ENCODE results near the gene PTPA.

The PTPA gene

DNA sequence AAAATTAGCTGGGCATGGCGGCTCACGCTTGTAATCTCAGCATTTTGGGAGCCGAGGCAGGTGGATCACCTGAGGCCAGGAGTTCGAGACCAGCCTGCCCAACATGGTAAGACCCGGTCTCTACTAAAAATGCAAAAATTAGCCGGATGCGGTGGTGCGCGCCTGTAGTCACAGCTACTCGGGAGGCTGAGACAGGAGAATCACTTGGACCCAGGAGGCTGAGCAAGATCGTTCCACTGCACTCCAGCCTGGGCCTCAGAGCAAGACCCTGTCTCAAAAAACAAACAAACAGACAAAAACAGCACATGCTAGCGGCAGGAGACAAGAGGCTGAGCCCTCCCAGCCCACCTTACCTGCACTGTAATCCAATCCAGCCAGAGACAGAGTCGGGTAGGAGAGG lies 31.4 kb upstream of the PTPA start:
- Histone ChIP-seq H3K4me2 (ENCODE audit: low read depth, low read length) (peak overlapping the region; percentile 96), H3K9me3 (replicated peaks; ENCODE audit: insufficient read depth, low read length) (no peaks in the 10 kb centered on the region), H3K9ac (ENCODE audit: low read length) (no peak overlapping the region; the same call in 1 of the 2 replicates), H3K9me2 (replicated peaks; ENCODE audit: insufficient read depth, low read length) (no peaks in the 10 kb centered on the region), H3K4me1 (ENCODE audit: low read length) (peaks cover 11% of the 10 kb centered on the region), H3K4me3 (ENCODE audit: low read length) (peak overlapping the region; percentile 94), H4K20me1 (ENCODE audit: insufficient read depth, low read length) (no peaks in the 10 kb centered on the region), H2AFZ (ENCODE audit: low read length) (peak overlapping the region; percentile 90), H3K27ac (ENCODE audit: low read length) (no peak overlapping the region), H3K79me2 (ENCODE audit: low read length) (peaks cover 36% of the 10 kb centered on the region), H3K36me3 (replicated peaks; ENCODE audit: insufficient read depth, low read length) (no peaks in the 10 kb centered on the region), H3F3A (ENCODE audit: insufficient read depth, low read length) (no peaks in the 10 kb centered on the region), H3K27me3 (replicated peaks; ENCODE audit: insufficient read depth, low read length) (no peaks in the 10 kb centered on the region)
- TF ChIP-seq EZH2 (optimal IDR thresholded peaks at IDR 0.05; ENCODE audit: low read depth, low read length) (no peak), EZH2phosphoT487 (IDR thresholded peaks at IDR 0.05; ENCODE audit: low read length) (no peak)
- TF ChIP-seq, protein P1, sequence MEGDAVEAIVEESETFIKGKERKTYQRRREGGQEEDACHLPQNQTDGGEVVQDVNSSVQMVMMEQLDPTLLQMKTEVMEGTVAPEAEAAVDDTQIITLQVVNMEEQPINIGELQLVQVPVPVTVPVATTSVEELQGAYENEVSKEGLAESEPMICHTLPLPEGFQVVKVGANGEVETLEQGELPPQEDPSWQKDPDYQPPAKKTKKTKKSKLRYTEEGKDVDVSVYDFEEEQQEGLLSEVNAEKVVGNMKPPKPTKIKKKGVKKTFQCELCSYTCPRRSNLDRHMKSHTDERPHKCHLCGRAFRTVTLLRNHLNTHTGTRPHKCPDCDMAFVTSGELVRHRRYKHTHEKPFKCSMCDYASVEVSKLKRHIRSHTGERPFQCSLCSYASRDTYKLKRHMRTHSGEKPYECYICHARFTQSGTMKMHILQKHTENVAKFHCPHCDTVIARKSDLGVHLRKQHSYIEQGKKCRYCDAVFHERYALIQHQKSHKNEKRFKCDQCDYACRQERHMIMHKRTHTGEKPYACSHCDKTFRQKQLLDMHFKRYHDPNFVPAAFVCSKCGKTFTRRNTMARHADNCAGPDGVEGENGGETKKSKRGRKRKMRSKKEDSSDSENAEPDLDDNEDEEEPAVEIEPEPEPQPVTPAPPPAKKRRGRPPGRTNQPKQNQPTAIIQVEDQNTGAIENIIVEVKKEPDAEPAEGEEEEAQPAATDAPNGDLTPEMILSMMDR (IDR thresholded peaks at IDR 0.05; ENCODE audit: low read length): no peak
- no peak for DNase-seq

DNA sequence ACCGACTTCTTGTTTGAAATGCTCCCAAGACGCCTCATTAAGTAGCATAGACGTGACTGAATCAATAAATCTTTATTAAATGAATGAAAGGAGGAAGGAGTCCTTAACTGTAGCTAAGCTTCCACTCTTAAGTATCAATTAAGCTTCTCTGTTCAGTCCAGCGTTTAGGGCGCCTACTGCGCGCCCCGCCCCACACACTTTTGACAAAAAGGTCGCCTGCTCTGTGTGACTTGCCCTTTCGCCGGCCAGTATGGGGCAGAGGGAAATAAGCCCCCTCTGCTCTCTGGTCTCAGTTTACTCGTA lies 31.0 kb upstream of the PTPA start:
- Histone ChIP-seq H2AFZ (ENCODE audit: low read length) (peak overlapping the region; percentile 90), H3K4me1 (ENCODE audit: low read length) (peaks cover 11% of the 10 kb centered on the region), H3K9me2 (replicated peaks; ENCODE audit: insufficient read depth, low read length) (no peaks in the 10 kb centered on the region), H3K27me3 (replicated peaks; ENCODE audit: insufficient read depth, low read length) (no peaks in the 10 kb centered on the region), H3K9ac (ENCODE audit: low read length) (peak overlapping the region; percentile 48; the same call in 1 of the 2 replicates), H3K4me2 (ENCODE audit: low read depth, low read length) (peak overlapping the region; percentile 96), H3F3A (ENCODE audit: insufficient read depth, low read length) (no peaks in the 10 kb centered on the region), H3K4me3 (ENCODE audit: low read length) (peak overlapping the region; percentile 94), H4K20me1 (ENCODE audit: insufficient read depth, low read length) (no peaks in the 10 kb centered on the region), H3K36me3 (replicated peaks; ENCODE audit: insufficient read depth, low read length) (no peaks in the 10 kb centered on the region), H3K9me3 (replicated peaks; ENCODE audit: insufficient read depth, low read length) (no peaks in the 10 kb centered on the region), H3K27ac (ENCODE audit: low read length) (no peak overlapping the region), H3K79me2 (ENCODE audit: low read length) (peaks cover 39% of the 10 kb centered on the region)
- TF ChIP-seq EZH2phosphoT487 (IDR thresholded peaks at IDR 0.05; ENCODE audit: low read length) (no peak), EZH2 (optimal IDR thresholded peaks at IDR 0.05; ENCODE audit: low read depth, low read length) (no peak)
- TF ChIP-seq, protein P1 (IDR thresholded peaks at IDR 0.05; ENCODE audit: low read length): no peak
- DNase-seq: no peak

DNA sequence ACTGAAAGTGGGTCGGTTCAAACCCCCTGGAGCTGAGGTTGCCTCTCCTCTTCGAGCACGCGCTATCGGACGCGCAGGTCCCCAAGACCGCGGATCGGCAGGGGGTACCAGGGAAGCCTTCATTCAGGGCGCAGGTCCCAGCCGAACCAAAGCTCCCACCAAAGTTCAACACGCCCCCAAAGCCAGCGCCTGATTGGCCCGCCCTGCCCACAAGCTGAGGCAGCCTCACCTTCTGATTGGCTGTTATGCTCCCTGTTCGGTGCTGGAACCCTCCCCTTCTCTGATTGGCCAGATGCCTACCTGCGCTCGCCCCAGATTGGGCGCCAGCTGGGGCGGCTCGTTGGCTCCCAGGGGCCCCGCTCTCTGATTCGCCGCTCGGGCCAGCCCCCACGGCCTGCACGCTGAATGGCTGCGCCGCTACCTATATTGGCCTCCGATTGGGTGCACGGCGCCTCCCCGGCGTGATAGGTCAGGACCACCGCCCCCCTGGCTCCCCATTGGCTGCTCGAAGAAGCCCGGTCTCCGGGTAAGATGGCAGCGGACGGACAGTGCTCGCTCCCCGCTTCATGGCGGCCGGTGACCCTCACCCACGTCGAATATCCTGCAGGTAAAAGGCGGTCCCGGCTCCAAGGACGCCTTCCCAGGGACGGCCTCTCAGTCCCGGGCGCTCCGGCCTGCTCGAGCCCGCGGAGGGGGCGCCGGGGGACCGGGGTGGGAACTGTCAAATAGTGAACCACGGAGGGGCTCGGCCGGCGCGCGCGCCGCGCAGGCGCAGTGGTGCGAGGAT lies 30.4 kb upstream of the PTPA start, which contains the start of gene DOLPP1:
Gene DOLPP1 (plus strand): TSS at position 511 of the 787 bp plus-strand sequence. CDS start 21 bp downstream, at position 532.
- Histone ChIP-seq H2AFZ (ENCODE audit: low read length) (peak within 1 kb of the TSS; percentile 92), H3F3A (ENCODE audit: insufficient read depth, low read length) (no peaks in the 10 kb centered on the region), H3K36me3 (replicated peaks; ENCODE audit: insufficient read depth, low read length) (no peaks in the 10 kb centered on the region), H3K4me3 (ENCODE audit: low read length) (peak within 1 kb of the TSS; percentile 94), H3K4me2 (ENCODE audit: low read depth, low read length) (peak within 1 kb of the TSS; percentile 96), H3K27me3 (replicated peaks; ENCODE audit: insufficient read depth, low read length) (no peaks in the 10 kb centered on the region), H3K9ac (ENCODE audit: low read length) (peak within 1 kb of the TSS; percentile 70), H4K20me1 (ENCODE audit: insufficient read depth, low read length) (no peaks in the 10 kb centered on the region), H3K27ac (ENCODE audit: low read length) (peak within 1 kb of the TSS; percentile 50; the same call in 1 of the 2 replicates), H3K9me2 (replicated peaks; ENCODE audit: insufficient read depth, low read length) (no peaks in the 10 kb centered on the region), H3K79me2 (ENCODE audit: low read length) (peaks cover 39% of the 10 kb centered on the region), H3K9me3 (replicated peaks; ENCODE audit: insufficient read depth, low read length) (no peaks in the 10 kb centered on the region), H3K4me1 (ENCODE audit: low read length) (peaks cover 11% of the 10 kb centered on the region)
- DNase-seq: peak; percentile 99
- TF ChIP-seq, protein P1 (IDR thresholded peaks at IDR 0.05; ENCODE audit: low read length): no peak
- TF ChIP-seq EZH2 (optimal IDR thresholded peaks at IDR 0.05; ENCODE audit: low read depth, low read length) (no peak), EZH2phosphoT487 (IDR thresholded peaks at IDR 0.05; ENCODE audit: low read length) (no peak)
